ENCODE data around the gene SKIDA1.
A peak's percentile ranks its signal among the peaks of the same experiment; 100 is the strongest.

Gene SKIDA1

GRCh38 chr10:21501731-21502347 is 23.6 kb downstream of the SKIDA1 start:
- no peak for DNase-seq (ENCODE audit: low read depth)

GRCh38 chr10:21501091-21501490 is 24.4 kb downstream of the SKIDA1 start:
- no peak for DNase-seq (ENCODE audit: low read depth)

- no peak for DNase-seq (ENCODE audit: low read depth)
These were observed 24.9 kb downstream of the SKIDA1 start for GRCh38 chr10:21500578-21500910.

GRCh38 chr10:21499701-21500577 is 25.5 kb downstream of the SKIDA1 start:
- no peak for DNase-seq (ENCODE audit: low read depth)

GRCh38 chr10:21498986-21499385 is 26.5 kb downstream of the SKIDA1 start:
- DNase-seq (ENCODE audit: low read depth) = no peak

GRCh38 chr10:21498377-21498776 is 27.1 kb downstream of the SKIDA1 start:
- no peak for DNase-seq (ENCODE audit: low read depth)

- no peak for DNase-seq (ENCODE audit: low read depth)
These were observed 28.2 kb downstream of the SKIDA1 start for GRCh38 chr10:21497177-21497807.

GRCh38 chr10:21496343-21497176 is 28.9 kb downstream of the SKIDA1 start:
- peak; percentile 27 for DNase-seq (ENCODE audit: low read depth)

GRCh38 chr10:21495752-21496342 is 29.6 kb downstream of the SKIDA1 start:
- DNase-seq (ENCODE audit: low read depth) = peak; percentile 82

- DNase-seq (ENCODE audit: low read depth) = no peak
These were observed 30.3 kb downstream of the SKIDA1 start for GRCh38 chr10:21495002-21495751.

- no peak for DNase-seq (ENCODE audit: low read depth)
These were observed 31.1 kb downstream of the SKIDA1 start for GRCh38 chr10:21494191-21495001.

GRCh38 chr10:21493784-21494183 is 31.7 kb downstream of the SKIDA1 start:
- DNase-seq (ENCODE audit: low read depth) = no peak

- no peak for DNase-seq (ENCODE audit: low read depth)
These were observed 33.1 kb downstream of the SKIDA1 start for GRCh38 chr10:21492421-21492820.

GRCh38 chr10:21490711-21491105 is 34.8 kb downstream of the SKIDA1 start:
- no peak for DNase-seq (ENCODE audit: low read depth)

- DNase-seq (ENCODE audit: low read depth) = no peak
These were observed 35.3 kb downstream of the SKIDA1 start for GRCh38 chr10:21490028-21490710.

GRCh38 chr10:21488957-21489446 is 36.5 kb downstream of the SKIDA1 start:
- no peak for DNase-seq (ENCODE audit: low read depth)

GRCh38 chr10:21488246-21488956 is 37.1 kb downstream of the SKIDA1 start:
- DNase-seq (ENCODE audit: low read depth) = no peak

- DNase-seq (ENCODE audit: low read depth) = no peak
These were observed 37.9 kb downstream of the SKIDA1 start for GRCh38 chr10:21487416-21488180.

All from activated T-helper 1 cell treated with Interleukin-2 at 50 U/mL for 16 hours (primary cell).